Keratinocyte (primary cell): ENCODE measurements around the gene HSBP1L1. TPM values are rescaled to one million over a fixed set of nuclear protein-coding genes. Genes with fewer than 3 reads are reported as not detected.

Source experiments
- DNase-seq: peaks from one replicate; pipeline ENCODE4 v3.0.0-alpha.2; 2011; ENCODE audit warnings: low read depth, missing footprints, low spot score
- FAIRE-seq: peaks from 2 replicates; lab custom pipeline; 2011; peaks lifted over from hg19 to GRCh38; lab: Jason Lieb, UNC
- H2AFZ ChIP-seq: 2 replicates; pipeline ENCODE4 v1.6.0; 2012; ENCODE audit warnings: low read length, control low read depth, inconsistent platforms; ENCODE audit not compliant: control insufficient read depth
- H3K27ac ChIP-seq: 2 replicates; pipeline ENCODE4 v1.5.1; 2011; ENCODE audit warnings: low read length; ENCODE audit not compliant: control insufficient read depth, insufficient read depth
- H3K27me3 ChIP-seq: 3 replicates; pipeline ENCODE4 v1.6.0; 2011; ENCODE audit warnings: low read length; ENCODE audit not compliant: control insufficient read depth, insufficient read depth; ENCODE audit errors: extremely low read depth
- H3K36me3 ChIP-seq, 2 experiments: 2 replicates in 1 of 2; 3 replicates in 1 of 2; pipeline ENCODE4 v1.5.1; 2011; ENCODE audit warnings: low read length in 2 of 2, mild to moderate bottlenecking in 1 of 2; ENCODE audit not compliant: control insufficient read depth in 2 of 2, insufficient read depth in 2 of 2; ENCODE audit errors: extremely low read depth in 1 of 2
- H3K4me1 ChIP-seq: 3 replicates; pipeline ENCODE4 v1.5.1; 2011; ENCODE audit warnings: low read length; ENCODE audit not compliant: control insufficient read depth, insufficient read depth; ENCODE audit errors: extremely low read depth
- H3K4me2 ChIP-seq: 3 replicates; pipeline ENCODE4 v1.6.0; 2011; ENCODE audit warnings: low read depth, low read length; ENCODE audit not compliant: control insufficient read depth, insufficient read depth; ENCODE audit errors: extremely low read depth
- H3K4me3 ChIP-seq, 3 experiments: fragments of 200-600 bp in 1 of 3; sonication (generic) in 1 of 3; 2 replicates in 2 of 3; 3 replicates in 1 of 3; pipeline ENCODE4 v1.5.1; 2011 to 2016; ENCODE audit warnings: low read length in 3 of 3, mild to moderate bottlenecking in 3 of 3, control low read depth in 2 of 3, inconsistent platforms in 1 of 3, low read depth in 1 of 3, mixed read lengths in 1 of 3, mixed run types in 1 of 3, moderate library complexity in 1 of 3; ENCODE audit not compliant: control insufficient read depth in 2 of 3, insufficient read depth in 2 of 3; ENCODE audit errors: extremely low read depth in 1 of 3
- H3K79me2 ChIP-seq: 2 replicates; pipeline ENCODE4 v1.6.0; 2012; ENCODE audit warnings: low read length; ENCODE audit not compliant: control insufficient read depth, insufficient read depth
- H3K9ac ChIP-seq: 3 replicates; pipeline ENCODE4 v1.6.0; 2011; ENCODE audit warnings: low read length; ENCODE audit not compliant: control insufficient read depth, insufficient read depth; ENCODE audit errors: extremely low read depth
- H3K9me1 ChIP-seq: 3 replicates; pipeline ENCODE4 v1.6.0; 2011; ENCODE audit warnings: low read length; ENCODE audit not compliant: control insufficient read depth, insufficient read depth; ENCODE audit errors: extremely low read depth
- H3K9me3 ChIP-seq: 2 replicates; pipeline ENCODE4 v1.5.1; 2012; ENCODE audit warnings: low read depth, low read length; ENCODE audit not compliant: control insufficient read depth
- H4K20me1 ChIP-seq: 3 replicates; pipeline ENCODE4 v1.6.0; 2011; ENCODE audit warnings: low read length; ENCODE audit not compliant: control insufficient read depth, insufficient read depth; ENCODE audit errors: extremely low read depth
- EZH2 ChIP-seq: IDR thresholded peaks from one replicate; pipeline ENCODE4 v1.6.1; 2012; ENCODE audit warnings: inconsistent platforms, mild to moderate bottlenecking, low read length, moderate library complexity
- dilution Hi-C: fragments of 300-500 bp; cut with MboI; formaldehyde crosslinking; loops from one replicate; pipeline ENCODE4 v1.7.0; 2020; ENCODE audit warnings: low sequenced_read_pairs; ENCODE audit not compliant: extremely low pct_ligation_motif_present
- polyA plus RNA-seq, 5 experiments: library from polyadenylated mRNA; depleted of rRNA in 3 of 5; stranded (reverse) in 3 of 5; stranded (forward) in 1 of 5; unstranded in 1 of 5; fragments of >200 nt; gene quantifications; 1 replicate in 1 of 5; 2 replicates in 3 of 5; 3 replicates in 1 of 5; pipeline versions ENCODE4 v1.2.1 to v1.2.3, GENCODE V29; 2011 to 2012; ENCODE audit warnings: missing spikeins in 2 of 5, low read depth in 1 of 5, low replicate concordance in 1 of 5
- TF ChIP-seq, protein P1 (sequence below), 3 experiments: IDR thresholded peaks in 1 of 3; conservative IDR thresholded peaks in 1 of 3; optimal IDR thresholded peaks in 1 of 3; 2 replicates in 2 of 3; 3 replicates in 1 of 3; pipeline versions ENCODE3 to v1.5.1; 2011; ENCODE audit warnings: low read length in 3 of 3, mild to moderate bottlenecking in 3 of 3, moderate library complexity in 2 of 3, control low read depth in 1 of 3, inconsistent platforms in 1 of 3; ENCODE audit not compliant: insufficient read depth in 2 of 3; ENCODE audit errors: extremely low read depth in 1 of 3

The HSBP1L1 gene
- polyA plus RNA-seq, 1 donor (not counting 4 experiments of a cell fraction or from before 2014, with no cell fraction given), result 49.6 TPM

GRCh38 chr18:79940814-79941472 lies 23.5 kb upstream of the HSBP1L1 start:
- TF ChIP-seq EZH2, result no peak
- TF ChIP-seq, protein P1, sequence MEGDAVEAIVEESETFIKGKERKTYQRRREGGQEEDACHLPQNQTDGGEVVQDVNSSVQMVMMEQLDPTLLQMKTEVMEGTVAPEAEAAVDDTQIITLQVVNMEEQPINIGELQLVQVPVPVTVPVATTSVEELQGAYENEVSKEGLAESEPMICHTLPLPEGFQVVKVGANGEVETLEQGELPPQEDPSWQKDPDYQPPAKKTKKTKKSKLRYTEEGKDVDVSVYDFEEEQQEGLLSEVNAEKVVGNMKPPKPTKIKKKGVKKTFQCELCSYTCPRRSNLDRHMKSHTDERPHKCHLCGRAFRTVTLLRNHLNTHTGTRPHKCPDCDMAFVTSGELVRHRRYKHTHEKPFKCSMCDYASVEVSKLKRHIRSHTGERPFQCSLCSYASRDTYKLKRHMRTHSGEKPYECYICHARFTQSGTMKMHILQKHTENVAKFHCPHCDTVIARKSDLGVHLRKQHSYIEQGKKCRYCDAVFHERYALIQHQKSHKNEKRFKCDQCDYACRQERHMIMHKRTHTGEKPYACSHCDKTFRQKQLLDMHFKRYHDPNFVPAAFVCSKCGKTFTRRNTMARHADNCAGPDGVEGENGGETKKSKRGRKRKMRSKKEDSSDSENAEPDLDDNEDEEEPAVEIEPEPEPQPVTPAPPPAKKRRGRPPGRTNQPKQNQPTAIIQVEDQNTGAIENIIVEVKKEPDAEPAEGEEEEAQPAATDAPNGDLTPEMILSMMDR (optimal IDR thresholded peaks at IDR 0.05 in 1 of 3, IDR thresholded peaks at IDR 0.05 in 1 of 3, conservative IDR thresholded peaks at IDR 0.05 in 1 of 3; ENCODE audit: extremely low read depth in 1 of 3, insufficient read depth in 2 of 3, low read length in 3 of 3), result no peak
- peaks cover 20 to 21% of the 10 kb centered on the region in 2 experiments for H3K36me3 ChIP-seq
- DNase-seq, result no peak
- peaks cover 5% of the 10 kb centered on the region for H4K20me1 ChIP-seq
- peaks cover 6% of the 10 kb centered on the region for H3K4me1 ChIP-seq
- no peak overlapping the region for H3K9ac ChIP-seq
- peaks cover under 1% of the 10 kb centered on the region for H3K9me3 ChIP-seq
- peaks cover 92% of the 10 kb centered on the region for H3K79me2 ChIP-seq
- H3K4me2 ChIP-seq, result no peak overlapping the region
- no peaks in the 10 kb centered on the region for H3K27me3 ChIP-seq
- H3K9me1 ChIP-seq, result no peaks in the 10 kb centered on the region
- H3K27ac ChIP-seq, result no peak overlapping the region
- no peak for FAIRE-seq
- no peak overlapping the region for H2AFZ ChIP-seq
- no peak overlapping the region for H3K4me3 ChIP-seq
- dilution Hi-C loops, result no loop called here

DNA sequence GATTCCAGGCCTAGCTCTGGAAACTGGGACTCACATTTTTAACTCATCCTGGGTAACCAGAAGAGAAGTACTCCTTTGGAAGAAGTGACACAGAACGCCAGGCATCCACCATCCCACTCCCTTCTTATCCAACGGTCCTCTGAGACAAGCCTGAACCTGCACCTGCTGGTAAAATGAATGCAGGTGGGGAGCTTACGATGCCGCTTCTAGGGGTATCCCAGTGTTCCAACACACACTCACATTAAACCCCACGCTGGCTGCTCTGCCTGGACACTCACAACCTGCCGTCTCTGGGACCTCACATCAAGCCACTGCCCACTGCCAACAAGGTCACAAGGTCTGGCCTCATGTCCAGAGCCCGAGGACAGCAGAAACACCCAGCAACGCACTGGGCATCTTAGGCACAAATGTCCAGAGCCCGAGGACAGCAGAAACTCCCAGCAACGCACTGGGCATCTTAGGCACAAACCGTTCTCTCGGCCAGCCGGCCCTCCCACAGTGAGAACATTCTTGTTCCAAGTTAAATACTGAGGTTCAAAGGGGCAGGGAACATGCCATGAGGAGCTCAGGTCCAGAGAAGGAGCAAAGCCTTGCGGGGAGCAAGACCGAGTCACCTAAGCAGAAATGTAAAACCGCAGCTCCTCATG lies 22.8 kb upstream of the HSBP1L1 start:
- DNase-seq (no peak), FAIRE-seq (no peak)
- Histone ChIP-seq H3K9ac (no peak overlapping the region), H3K36me3 (peaks cover 18 to 20% of the 10 kb centered on the region in 2 experiments), H3K4me3 (no peak overlapping the region), H3K27ac (no peak overlapping the region), H3K27me3 (no peaks in the 10 kb centered on the region), H3K9me1 (no peaks in the 10 kb centered on the region), H3K4me1 (peaks cover 6% of the 10 kb centered on the region), H3K9me3 (no peaks in the 10 kb centered on the region), H4K20me1 (peaks cover 5% of the 10 kb centered on the region), H2AFZ (no peak overlapping the region), H3K4me2 (no peak overlapping the region), H3K79me2 (peaks cover 92% of the 10 kb centered on the region)
- TF ChIP-seq, protein P1 (optimal IDR thresholded peaks at IDR 0.05 in 1 of 3, IDR thresholded peaks at IDR 0.05 in 1 of 3, conservative IDR thresholded peaks at IDR 0.05 in 1 of 3; ENCODE audit: extremely low read depth in 1 of 3, insufficient read depth in 2 of 3, low read length in 3 of 3), result no peak
- no peak for TF ChIP-seq EZH2
- dilution Hi-C loops, result no loop called here
